Measurements from ENCODE around the gene KIAA0825. TPM values are rescaled to one million over a fixed set of nuclear protein-coding genes. Genes with fewer than 3 reads are reported as not detected.
"Not testable (repeated sequence)": the region's sequence is repeated elsewhere in the genome, so short reads cannot be mapped to it uniquely, and the experiment has no call there.

The KIAA0825 gene
- total RNA-seq, 4 donors from 2014 or later: 1.2 to 5.3 (median 4.0) TPM

DNA sequence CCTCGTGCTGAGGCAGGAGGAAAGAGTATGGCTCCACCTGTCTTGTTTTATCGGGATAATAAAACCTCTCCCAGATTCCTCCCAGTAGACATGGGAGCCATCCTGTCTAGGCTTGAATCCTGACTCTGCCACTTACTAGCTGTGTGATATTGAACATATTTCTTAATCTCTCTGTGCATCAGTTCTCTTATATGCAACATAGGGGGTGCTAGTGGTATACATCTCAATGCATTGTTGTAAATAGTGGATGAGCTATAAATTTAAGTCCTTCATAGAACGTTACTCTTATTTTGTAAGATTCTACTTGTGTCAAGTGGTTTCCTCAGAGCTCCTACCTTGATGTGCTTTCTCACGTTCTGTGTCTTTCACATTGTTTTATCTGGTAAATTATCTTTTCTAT lies 459.3 kb downstream of the KIAA0825 start:
- intact Hi-C loops (cut with DNase I; ENCODE audit: low total_unique reads): no loop called here
- no peaks in the 10 kb centered on the region for H3K4me1 ChIP-seq
- no peaks in the 10 kb centered on the region for H3K27me3 ChIP-seq
- H3K36me3 ChIP-seq: no peaks in the 10 kb centered on the region
- in situ Hi-C loops (cut with MboI; ENCODE audit: low pct_ligation_motif_present in 1 of 4, low pct_unique_long_range_greater_than_20kb in 1 of 4, low sequenced_read_pairs in 3 of 4): no loop called here
- H3K4me3 ChIP-seq: no peak overlapping the region
- H3K9me3 ChIP-seq: no peaks in the 10 kb centered on the region
- no peak overlapping the region for H3K27ac ChIP-seq
- DNase-seq: no peak
- TF ChIP-seq POLR2AphosphoS5 (IDR thresholded peaks at IDR 0.05): no peak
- TF ChIP-seq CTCF (IDR thresholded peaks at IDR 0.05): no peak
- TF ChIP-seq EP300 (IDR thresholded peaks at IDR 0.05; ENCODE audit: low read depth): no peak
- no peak for TF ChIP-seq POLR2A (IDR thresholded peaks at IDR 0.05)
- 77 to 81% methylated on average over 3 to 4 of the region's 4 CpGs for WGBS, 2 donors (ENCODE audit: low coverage in 1 of 2)

GRCh38 chr5:94157704-94158539 lies 460.5 kb downstream of the KIAA0825 start:
- no peak for DNase-seq
- H3K9me3 ChIP-seq: no peaks in the 10 kb centered on the region
- TF ChIP-seq POLR2A (IDR thresholded peaks at IDR 0.05) (no peak), CTCF (IDR thresholded peaks at IDR 0.05) (no peak), EP300 (IDR thresholded peaks at IDR 0.05; ENCODE audit: low read depth) (no peak), POLR2AphosphoS5 (IDR thresholded peaks at IDR 0.05) (no peak)
- H3K4me1 ChIP-seq: no peaks in the 10 kb centered on the region
- WGBS, 2 donors (ENCODE audit: low coverage in 1 of 2): 53 to 55% methylated on average over 3 to 4 of the region's 4 CpGs
- H3K27ac ChIP-seq: no peak overlapping the region
- in situ Hi-C loops (cut with MboI; ENCODE audit: low pct_ligation_motif_present in 1 of 4, low pct_unique_long_range_greater_than_20kb in 1 of 4, low sequenced_read_pairs in 3 of 4) (no loop called here), intact Hi-C loops (cut with DNase I; ENCODE audit: low total_unique reads) (no loop called here)
- H3K27me3 ChIP-seq: no peaks in the 10 kb centered on the region
- H3K4me3 ChIP-seq: no peak overlapping the region
- no peaks in the 10 kb centered on the region for H3K36me3 ChIP-seq

GRCh38 chr5:94154672-94155071 lies 463.7 kb downstream of the KIAA0825 start:
- Histone ChIP-seq H3K4me3 (no peak overlapping the region), H3K4me1 (no peaks in the 10 kb centered on the region), H3K36me3 (no peaks in the 10 kb centered on the region), H3K27me3 (no peaks in the 10 kb centered on the region), H3K27ac (no peak overlapping the region), H3K9me3 (no peaks in the 10 kb centered on the region)
- intact Hi-C loops (cut with DNase I; ENCODE audit: low total_unique reads): no loop called here
- no peak for DNase-seq
- WGBS, 2 donors (ENCODE audit: low coverage in 1 of 2): 69 to 83% methylated on average over 2 of the region's 2 CpGs
- in situ Hi-C loops (cut with MboI; ENCODE audit: low pct_ligation_motif_present in 1 of 4, low pct_unique_long_range_greater_than_20kb in 1 of 4, low sequenced_read_pairs in 3 of 4): no loop called here
- no peak for TF ChIP-seq POLR2AphosphoS5 (IDR thresholded peaks at IDR 0.05)
- no peak for TF ChIP-seq POLR2A (IDR thresholded peaks at IDR 0.05)
- no peak for TF ChIP-seq CTCF (IDR thresholded peaks at IDR 0.05)
- TF ChIP-seq EP300 (IDR thresholded peaks at IDR 0.05; ENCODE audit: low read depth): no peak

DNA sequence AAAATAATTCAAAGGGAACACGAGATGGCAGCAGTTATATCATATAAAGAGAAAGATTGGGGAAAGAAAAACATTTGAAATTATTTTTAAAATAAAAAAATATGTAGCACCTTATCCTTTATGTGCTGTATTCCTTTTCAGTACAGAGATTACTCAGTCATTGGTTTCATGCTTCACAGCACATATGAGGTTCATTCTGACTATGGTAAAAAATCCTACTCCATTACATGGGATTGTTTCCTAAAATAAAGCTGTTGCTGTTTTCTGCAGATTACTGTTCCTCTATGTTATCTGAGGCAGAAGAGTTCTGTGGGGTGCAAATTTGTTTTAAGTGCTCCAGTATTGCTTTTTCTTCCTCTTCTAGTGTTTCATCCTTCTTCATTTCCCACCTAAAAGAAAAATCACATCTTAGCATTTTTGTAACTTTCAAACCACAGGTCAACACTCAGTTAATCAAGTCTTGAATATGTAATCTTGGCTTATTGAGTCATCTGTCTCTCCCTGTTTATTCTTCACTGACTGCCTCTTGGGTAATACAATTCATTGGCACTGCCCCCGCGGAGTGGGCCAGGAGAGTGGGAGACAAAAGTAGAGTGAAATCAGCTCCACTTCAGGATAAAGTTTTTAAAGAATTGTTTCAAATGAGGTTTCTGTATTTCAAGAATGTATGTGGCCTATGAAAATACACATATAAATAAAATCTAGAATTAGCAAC lies 464.5 kb downstream of the KIAA0825 start:
- Histone ChIP-seq H3K4me3 (no peak overlapping the region), H3K9me3 (no peaks in the 10 kb centered on the region), H3K4me1 (no peaks in the 10 kb centered on the region), H3K27ac (no peak overlapping the region), H3K27me3 (no peaks in the 10 kb centered on the region), H3K36me3 (no peaks in the 10 kb centered on the region)
- no peak for TF ChIP-seq POLR2AphosphoS5 (IDR thresholded peaks at IDR 0.05)
- no peak for TF ChIP-seq EP300 (IDR thresholded peaks at IDR 0.05; ENCODE audit: low read depth)
- TF ChIP-seq CTCF (IDR thresholded peaks at IDR 0.05): no peak
- no peak for TF ChIP-seq POLR2A (IDR thresholded peaks at IDR 0.05)
- WGBS, 2 donors (ENCODE audit: low coverage in 1 of 2): 70 to 77% methylated on average over 3 of the region's 3 CpGs
- intact Hi-C loops (cut with DNase I; ENCODE audit: low total_unique reads): no loop called here
- no peak for DNase-seq
- in situ Hi-C loops (cut with MboI; ENCODE audit: low pct_ligation_motif_present in 1 of 4, low pct_unique_long_range_greater_than_20kb in 1 of 4, low sequenced_read_pairs in 3 of 4): no loop called here

DNA sequence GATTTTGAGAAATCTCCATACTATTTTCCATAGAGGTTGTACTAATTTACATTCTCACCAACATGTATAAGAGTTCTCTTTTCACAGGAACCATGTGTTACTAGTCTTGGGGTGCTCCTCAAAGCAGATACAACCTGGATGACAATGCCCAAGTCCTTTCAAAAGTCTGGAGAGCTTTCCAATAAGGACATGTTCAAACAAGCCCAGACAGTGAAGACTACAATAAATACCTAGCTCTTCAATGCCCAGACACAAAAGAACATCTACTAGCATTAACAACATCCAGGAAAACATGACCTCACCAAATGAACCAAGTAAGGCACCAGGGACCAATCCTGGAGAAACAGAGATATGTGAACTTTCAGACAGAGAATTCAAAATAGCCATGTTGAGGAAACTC lies 474.8 kb downstream of the KIAA0825 start:
- H3K27me3 ChIP-seq; H3K4me3 ChIP-seq; DNase-seq; H3K36me3 ChIP-seq; intact Hi-C loops (cut with DNase I; ENCODE audit: low total_unique reads); H3K4me1 ChIP-seq; in situ Hi-C loops (cut with MboI; ENCODE audit: low pct_ligation_motif_present in 1 of 4, low pct_unique_long_range_greater_than_20kb in 1 of 4, low sequenced_read_pairs in 3 of 4); H3K27ac ChIP-seq: not testable (repeated sequence)
- peaks cover 0 to 15% of the 10 kb centered on the region in 2 donors for H3K9me3 ChIP-seq
